Gastroesophageal sphincter (tissue), 3 donors: ENCODE results near the gene INTS14.
"Not testable (repeated sequence)": the region's sequence is repeated elsewhere in the genome, so short reads cannot be mapped to it uniquely, and the experiment has no call there.

Source experiments
- CTCF ChIP-seq, 4 experiments: fragments of 200-600 bp in 2 of 4; fragments of 450-650 bp in 2 of 4; sonication (generic) in 1 of 4; IDR thresholded peaks; one replicate each; pipeline ENCODE4 v1.5.1; 2017 to 2019; ENCODE audit warnings: antibody characterized with exemption in 4 of 4, mild to moderate bottlenecking in 2 of 4, moderate library complexity in 2 of 4
- EP300 ChIP-seq: sonication (generic); formaldehyde crosslinking; IDR thresholded peaks from one replicate; pipeline ENCODE4 v1.6.1; 2017; ENCODE audit warnings: antibody characterized with exemption, mild to moderate bottlenecking
- POLR2A ChIP-seq, 2 donors: fragments of 450-650 bp; IDR thresholded peaks; one replicate each; pipeline ENCODE4 v1.6.1; 2017; ENCODE audit warnings: antibody characterized with exemption in 2 of 2, mild to moderate bottlenecking in 2 of 2, moderate library complexity in 1 of 2
- POLR2AphosphoS5 ChIP-seq: sonication (generic); formaldehyde crosslinking; IDR thresholded peaks from one replicate; pipeline ENCODE4 v1.6.1; 2017; ENCODE audit warnings: antibody characterized with exemption

DNA sequence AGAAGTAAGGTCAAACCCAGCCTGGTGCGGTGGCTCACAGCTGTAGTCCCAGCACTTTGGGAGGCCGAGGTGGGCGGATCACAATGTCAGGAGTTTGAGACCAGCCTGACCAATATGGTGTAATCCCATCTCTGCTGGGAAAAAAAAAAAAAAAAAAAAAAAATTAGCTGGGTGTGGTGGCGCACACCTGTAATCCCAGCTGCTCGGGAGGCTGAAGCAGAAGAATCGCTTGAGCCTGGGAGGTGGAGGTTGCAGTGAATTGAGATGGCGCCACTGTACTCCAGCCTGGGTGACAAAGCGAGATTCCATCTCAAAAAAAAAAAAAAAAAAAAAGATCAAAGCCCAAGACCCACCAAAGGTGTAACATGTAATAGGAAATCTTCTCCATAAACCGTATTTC, 61.6 kb downstream of the INTS14 start:
- TF ChIP-seq CTCF (IDR thresholded peaks at IDR 0.05); POLR2A (IDR thresholded peaks at IDR 0.05); POLR2AphosphoS5; EP300: not testable (repeated sequence)
